ENCODE data around the gene DCAF7.

DCAF7 gene, protein sequence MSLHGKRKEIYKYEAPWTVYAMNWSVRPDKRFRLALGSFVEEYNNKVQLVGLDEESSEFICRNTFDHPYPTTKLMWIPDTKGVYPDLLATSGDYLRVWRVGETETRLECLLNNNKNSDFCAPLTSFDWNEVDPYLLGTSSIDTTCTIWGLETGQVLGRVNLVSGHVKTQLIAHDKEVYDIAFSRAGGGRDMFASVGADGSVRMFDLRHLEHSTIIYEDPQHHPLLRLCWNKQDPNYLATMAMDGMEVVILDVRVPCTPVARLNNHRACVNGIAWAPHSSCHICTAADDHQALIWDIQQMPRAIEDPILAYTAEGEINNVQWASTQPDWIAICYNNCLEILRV

GRCh38 chr17:63549946-63550816, at the start of gene DCAF7:
DCAF7 (plus strand) TSS chr17:63550477; CDS start chr17:63550678, 201 bp downstream.
- peak; percentile 96 to 99 for DNase-seq (ENCODE audit: low read depth in 1 of 2, low spot score in 1 of 2)

DNA sequence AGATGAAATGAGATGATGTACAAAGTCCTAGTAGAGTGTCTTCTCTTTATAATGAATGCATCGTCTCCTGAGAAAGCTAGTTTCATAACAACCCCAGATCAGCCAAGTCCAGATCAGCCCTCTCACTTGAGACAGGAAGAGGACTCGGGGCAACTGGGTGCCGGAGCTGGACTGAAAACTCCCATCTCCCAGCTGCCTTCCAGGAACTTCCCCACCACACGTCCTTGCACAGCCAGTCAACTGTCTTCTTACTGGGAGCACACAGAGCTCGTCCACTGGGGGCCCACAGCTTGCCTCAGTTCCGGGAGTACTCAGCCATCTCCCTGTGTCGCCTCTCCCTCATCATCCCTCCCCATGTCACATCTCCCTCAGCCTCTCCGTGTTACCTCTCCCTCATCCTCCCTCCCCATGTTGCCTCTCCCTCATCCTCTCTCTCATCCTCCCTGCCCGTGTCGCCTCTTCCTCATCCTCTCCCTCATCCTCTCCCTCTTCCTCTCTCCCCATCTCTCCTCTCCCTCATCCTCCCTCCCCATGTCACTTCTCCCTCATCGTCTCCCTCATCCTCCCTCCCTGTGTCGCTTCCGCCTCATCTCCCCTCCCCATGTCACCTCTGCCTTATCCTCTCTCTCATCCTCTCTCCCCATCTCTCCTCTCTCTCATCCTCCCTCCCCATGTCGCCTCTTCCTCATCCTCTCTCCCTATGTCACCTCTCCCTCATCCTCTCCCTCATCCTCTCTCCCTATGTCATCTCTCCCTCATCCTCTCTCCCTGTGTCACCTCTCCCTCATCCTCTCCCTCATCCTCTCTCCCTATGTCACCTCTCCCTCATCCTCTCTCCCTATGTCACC, 49.5 kb upstream of the DCAF7 start:
- DNase-seq (ENCODE audit: low read depth in 1 of 2, low spot score in 1 of 2) = no peak

DNA sequence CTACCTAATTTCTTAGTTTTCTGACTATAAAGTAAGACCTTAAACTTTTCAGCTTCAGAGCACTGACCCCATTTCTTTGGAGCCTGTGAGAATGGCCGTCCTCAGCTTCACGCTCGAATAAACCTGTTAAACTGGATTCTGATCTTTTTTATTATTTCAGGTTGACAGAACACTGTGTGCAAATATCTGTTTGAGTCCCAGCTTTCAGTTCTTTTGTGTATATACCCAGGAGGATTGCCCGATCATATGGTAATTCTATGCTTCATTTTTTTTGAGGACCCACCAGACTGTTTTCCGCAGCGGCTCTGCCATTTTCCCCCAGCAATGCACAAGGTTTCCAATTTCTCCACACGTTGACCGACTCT, 47.0 kb upstream of the DCAF7 start:
- no peak for DNase-seq (ENCODE audit: low read depth in 1 of 2, low spot score in 1 of 2)

- DNase-seq (ENCODE audit: low read depth in 1 of 2, low spot score in 1 of 2) = no peak
Measured at GRCh38 chr17:63504261-63504660, 46.0 kb upstream of the DCAF7 start.

- DNase-seq (ENCODE audit: low read depth in 1 of 2, low spot score in 1 of 2) = no peak
Measured at GRCh38 chr17:63505341-63505740, 44.9 kb upstream of the DCAF7 start.

GRCh38 chr17:63506627-63507026, 43.6 kb upstream of the DCAF7 start:
- DNase-seq (ENCODE audit: low read depth in 1 of 2, low spot score in 1 of 2) = no peak

DNA sequence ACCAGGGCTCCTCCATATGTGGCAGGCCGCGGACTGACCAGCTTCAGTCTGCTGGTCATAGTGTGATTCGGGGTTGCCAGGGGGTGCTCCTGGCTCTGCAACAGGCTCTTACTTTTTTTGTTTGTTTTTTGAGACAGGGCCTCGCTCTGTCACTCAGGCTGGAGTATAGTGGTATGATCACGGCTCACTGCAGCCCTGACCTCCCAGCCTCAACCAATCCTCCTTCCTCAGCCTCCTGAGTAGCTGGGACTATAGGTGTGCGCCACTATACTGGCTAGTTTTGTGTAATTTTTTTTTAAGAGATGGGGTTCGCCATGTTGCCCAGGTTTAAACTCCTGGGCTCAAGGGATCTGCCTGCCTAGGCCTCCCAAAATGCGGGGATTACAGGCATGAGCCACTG, 38.9 kb upstream of the DCAF7 start:
- no peak for DNase-seq (ENCODE audit: low read depth in 1 of 2, low spot score in 1 of 2)

GRCh38 chr17:63512388-63512787, 37.9 kb upstream of the DCAF7 start:
- DNase-seq (ENCODE audit: low read depth in 1 of 2, low spot score in 1 of 2) = no peak

DNA sequence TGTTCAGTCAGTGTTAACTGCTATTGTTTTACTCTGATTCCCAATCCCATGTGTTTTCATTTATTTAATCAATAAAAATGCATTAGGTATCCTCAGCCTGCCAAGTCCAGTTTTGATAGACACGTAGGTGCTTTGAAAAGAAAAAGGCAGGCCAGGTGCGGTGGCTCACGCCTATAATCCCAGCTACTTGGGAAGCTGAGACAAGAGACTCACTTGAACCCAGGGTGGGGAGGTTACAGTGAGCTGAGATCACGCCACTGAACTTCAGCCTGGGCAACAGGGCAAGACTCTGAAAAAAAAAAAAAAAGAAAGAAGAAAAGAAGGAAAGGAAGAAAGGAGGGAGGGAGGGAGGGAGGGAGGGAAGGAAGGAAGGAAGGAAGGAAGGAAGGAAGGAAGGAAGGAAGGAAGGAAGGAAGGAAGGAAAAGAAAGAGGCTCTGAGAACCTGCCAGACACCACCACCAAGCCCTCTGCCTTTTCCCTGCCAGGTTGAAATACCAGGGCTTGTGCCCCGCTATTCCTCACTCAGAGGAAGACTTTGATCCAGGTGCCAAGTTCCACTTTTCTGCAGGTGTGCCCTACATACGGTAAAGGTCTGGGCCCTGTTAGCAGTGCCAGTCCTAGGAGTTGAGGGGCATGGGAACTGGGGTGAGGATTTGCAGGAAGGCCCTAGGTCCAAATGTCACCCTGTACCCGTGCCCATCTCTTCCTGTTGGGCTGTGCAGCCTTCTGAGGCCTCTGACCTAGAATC, 37.2 kb upstream of the DCAF7 start:
- DNase-seq (ENCODE audit: low read depth in 1 of 2, low spot score in 1 of 2) = no peak

DNA sequence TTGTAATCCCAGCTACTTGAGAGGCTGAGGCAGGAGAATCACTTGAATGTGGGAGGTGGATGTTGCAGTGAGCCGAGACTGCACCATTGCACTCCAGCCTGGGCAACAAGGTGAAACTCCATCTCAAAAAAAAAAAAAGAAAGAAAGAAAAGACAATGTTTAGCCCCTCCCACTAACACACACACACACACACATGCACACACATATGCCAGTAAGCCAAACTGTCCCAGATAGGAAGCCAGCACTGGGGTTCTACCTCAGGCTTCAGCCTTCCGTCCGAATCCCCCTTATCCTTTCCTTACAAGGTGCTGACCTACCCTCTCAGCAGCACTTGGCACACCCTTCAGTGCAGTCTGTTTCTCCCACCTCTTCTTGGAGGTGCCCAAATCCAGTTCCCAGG, 35.8 kb upstream of the DCAF7 start:
- DNase-seq (ENCODE audit: low read depth in 1 of 2, low spot score in 1 of 2) = no peak

- no peak for DNase-seq (ENCODE audit: low read depth in 1 of 2, low spot score in 1 of 2)
Measured at GRCh38 chr17:63514974-63515373, 35.3 kb upstream of the DCAF7 start.

DNA sequence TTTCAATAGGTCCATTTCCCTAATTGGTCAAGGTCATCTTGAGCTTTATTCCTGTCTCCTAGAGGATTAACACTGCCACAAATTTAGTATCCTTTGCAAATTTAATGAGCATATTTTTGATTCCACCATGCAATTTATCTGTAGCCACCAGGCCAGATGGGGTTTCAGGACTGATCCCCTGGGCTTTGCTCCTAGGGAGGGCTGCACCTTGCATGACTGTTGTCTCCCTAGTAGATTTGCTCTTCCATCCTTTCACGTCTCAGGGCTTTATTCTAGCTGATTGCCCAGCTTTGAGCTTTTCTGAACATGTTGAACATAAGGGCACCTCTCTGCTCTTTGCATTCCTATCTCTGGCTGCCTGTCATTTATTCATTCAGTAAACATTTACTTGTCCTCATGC, 34.9 kb upstream of the DCAF7 start:
- DNase-seq (ENCODE audit: low read depth in 1 of 2, low spot score in 1 of 2) = no peak

DNA sequence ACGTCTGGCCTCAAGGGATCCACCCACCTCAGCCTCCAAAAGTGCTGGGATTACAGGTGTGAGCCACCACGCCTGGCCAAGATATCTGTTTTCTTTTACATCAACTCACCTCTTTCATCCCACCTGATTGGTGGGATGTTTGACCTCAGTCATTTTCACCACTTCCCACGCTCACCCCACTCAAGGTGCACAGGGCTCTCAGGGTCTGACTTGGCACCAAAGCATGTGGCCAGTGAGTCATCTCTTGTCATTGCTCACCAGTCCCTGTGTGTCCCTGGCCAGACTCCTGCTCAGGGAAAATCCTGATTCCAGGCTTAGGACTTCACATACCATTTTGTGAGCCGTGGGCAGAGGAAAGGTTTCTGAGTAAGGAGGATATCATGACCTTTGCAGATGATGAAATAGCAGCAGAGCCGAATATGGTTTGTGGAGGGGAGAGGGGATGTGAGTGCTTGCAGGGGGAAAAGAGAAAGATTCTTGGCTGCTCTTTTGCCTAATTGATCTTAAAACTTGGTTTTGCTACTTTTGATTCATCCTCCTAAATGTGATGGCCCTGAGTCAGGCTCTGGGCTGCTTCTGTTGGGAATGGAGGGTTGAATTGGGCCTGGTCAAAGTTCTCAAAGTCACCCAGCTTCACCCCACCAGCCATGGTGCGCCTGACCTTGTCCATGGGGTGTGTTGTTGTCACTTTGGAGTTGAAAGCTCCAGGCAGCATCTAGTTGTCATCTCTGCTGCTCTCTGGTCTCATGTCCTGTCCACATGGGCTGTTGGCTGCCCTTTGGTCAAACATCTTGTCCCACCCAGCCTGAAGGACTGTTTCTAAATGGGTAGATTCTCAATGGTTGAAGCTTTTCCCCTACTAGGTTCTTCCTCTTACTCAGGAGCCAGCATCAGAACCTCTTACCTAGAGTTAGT, 33.1 kb upstream of the DCAF7 start:
- no peak for DNase-seq (ENCODE audit: low read depth in 1 of 2, low spot score in 1 of 2)

DNA sequence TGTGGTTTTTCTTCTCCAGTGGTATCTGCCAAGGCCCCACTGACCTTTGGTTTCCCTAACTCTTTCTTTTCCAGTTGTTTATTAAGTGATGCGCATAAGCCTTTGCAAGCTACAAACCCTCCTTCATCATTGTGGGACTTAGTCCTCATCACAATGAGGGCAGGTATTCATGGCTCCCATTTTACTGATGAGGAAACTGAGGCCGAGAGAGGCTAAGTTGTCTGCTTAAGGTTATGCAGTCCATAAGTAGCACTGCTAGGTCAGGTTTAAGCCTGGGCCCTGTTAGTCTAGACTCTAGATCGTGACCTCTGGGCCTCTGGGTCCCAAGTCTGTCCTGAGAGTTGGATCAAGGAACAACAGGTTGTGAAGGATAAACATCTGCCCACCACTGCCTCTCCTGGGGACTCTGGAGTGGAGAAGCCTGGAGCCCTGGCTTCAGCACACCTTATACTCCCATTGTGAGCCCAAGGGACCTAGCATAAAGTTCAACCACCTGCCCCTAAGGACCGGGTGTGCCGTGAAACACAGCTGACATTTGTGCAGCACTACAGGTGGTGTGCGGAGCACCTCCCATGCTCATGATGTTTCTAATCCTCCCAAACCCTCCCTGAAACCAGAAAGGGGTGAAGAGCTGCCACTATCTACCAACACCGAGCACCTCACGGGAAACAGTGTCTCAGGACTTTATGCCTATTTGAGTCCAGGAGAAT, 32.3 kb upstream of the DCAF7 start:
- no peak for DNase-seq (ENCODE audit: low read depth in 1 of 2, low spot score in 1 of 2)

- no peak for DNase-seq (ENCODE audit: low read depth in 1 of 2, low spot score in 1 of 2)
Measured at GRCh38 chr17:63519116-63519881, 31.0 kb upstream of the DCAF7 start.

DNA sequence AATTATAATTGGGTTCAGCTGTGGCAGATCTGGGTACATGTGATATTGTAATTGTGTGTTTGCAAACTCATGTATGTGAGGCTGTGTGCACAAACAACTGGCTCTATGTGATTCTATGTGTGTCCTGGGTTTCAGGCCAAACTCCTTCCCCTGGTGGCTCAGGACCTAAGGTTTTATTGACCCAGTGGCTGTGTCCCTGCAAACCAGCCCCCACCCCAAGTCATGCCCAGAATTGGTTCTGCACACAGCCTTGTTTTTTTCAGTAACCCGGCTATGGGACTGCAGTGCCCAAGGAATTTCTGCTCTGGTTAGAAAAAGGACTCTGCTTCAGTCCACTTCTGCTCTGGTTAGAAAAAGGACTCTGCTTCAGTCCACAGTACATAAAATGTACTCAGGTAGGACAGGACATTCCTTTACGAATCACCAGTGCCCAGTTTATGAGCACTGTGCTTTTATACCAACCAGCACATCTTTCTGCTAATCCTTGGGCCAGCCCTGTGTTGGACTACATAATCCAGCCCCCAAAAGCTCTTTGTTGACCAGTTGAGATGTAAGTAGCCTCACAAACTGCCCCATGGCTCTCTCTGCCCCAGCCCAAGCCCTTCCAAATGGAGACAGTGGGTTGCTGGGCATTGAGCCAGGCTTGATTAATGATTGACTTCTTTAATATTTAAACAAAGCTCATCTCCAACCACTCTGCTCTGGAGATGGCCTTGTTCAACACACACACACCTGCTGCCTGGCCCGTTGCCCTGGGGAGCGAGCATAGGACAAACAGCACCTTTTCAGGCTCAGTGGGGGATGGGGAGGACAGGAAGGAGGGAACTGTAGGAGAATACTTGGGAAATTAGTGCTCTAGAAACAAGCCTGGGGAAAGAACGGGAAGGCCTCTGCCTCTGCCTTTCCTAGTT, 30.1 kb upstream of the DCAF7 start:
- no peak for DNase-seq (ENCODE audit: low read depth in 1 of 2, low spot score in 1 of 2)

DNA sequence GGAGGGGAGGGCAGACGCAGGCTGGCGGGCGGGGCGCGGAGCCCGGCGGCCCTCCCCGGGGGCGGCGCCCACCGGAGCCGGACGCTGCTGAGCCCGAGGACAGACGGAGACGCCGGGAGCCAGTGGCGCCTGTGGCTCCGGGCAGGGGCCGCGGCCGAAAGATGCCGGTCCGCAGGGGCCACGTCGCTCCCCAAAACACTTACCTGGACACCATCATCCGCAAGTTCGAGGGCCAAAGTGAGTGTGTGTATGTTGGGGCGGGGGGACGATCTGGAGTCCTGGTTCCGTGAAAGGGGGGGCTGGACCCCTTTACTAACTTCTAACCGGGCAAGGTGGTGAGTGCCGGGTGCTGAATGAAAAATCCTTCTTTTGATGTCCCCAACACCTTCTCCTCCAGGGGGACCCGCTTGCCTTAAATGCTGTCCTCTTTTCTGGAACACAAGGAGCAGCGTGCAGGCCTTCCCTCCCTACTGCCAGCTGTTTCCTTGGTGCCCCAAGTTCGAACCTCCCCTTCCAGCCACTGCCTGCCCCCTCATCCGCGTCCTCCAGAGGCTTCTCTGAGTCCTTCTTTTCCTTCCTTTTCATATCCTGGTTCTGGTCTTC, 26.9 kb upstream of the DCAF7 start, which contains the start of gene KCNH6:
KCNH6 (plus strand) TSS at position 106 of the 603 bp plus-strand sequence; CDS start at position 162, 56 bp downstream.
- no peak for DNase-seq (ENCODE audit: low read depth in 1 of 2, low spot score in 1 of 2)

Data from activated T-helper 1 cell treated with anti-CD3 and anti-CD28 coated beads, Interleukin-2, amount 50 U/mL, for 16 hours (primary cell).